Progenitor cell of endocrine pancreas (in vitro differentiated cells): ENCODE data around the gene PROCR. TPM values are rescaled to one million over a fixed set of nuclear protein-coding genes. Genes with fewer than 3 reads are reported as not detected.

Source experiments
- total RNA-seq: library from RNA; stranded (reverse); gene quantifications from 2 replicates; pipeline ENCODE4 v1.2.1, GENCODE V29; 2021

Gene PROCR
- total RNA-seq, 1 donor from 2014 or later, result 0.55 TPM

Other genes starting within 250 kb of the PROCR start
- 71.5 and 72.5 TPM in 2 replicates for gene GSS, start 216.3 kb upstream of the PROCR start, total RNA-seq
- 0.98 and 1.2 TPM in 2 replicates for gene MYH7B, start 216.2 kb upstream of the PROCR start, total RNA-seq
- gene TRPC4AP, start 79.3 kb upstream of the PROCR start, total RNA-seq, result 122 and 123 TPM in 2 replicates
- gene EDEM2, start 24.7 kb upstream of the PROCR start, total RNA-seq, result 38.3 and 40.1 TPM in 2 replicates
- gene MMP24, start 54.6 kb downstream of the PROCR start, total RNA-seq, result 3.4 TPM in 2 replicates
- gene MMP24OS, start 106.0 kb downstream of the PROCR start, total RNA-seq, result 55.6 and 59.1 TPM in 2 replicates
- 108 and 109 TPM in 2 replicates for gene EIF6, start 112.7 kb downstream of the PROCR start, total RNA-seq
- gene FAM83C, start 120.4 kb downstream of the PROCR start, total RNA-seq, result not detected in 2 replicates
- 59.2 and 65.0 TPM in 2 replicates for gene UQCC1, start 239.9 kb downstream of the PROCR start, total RNA-seq